GM12873 (cell line): ENCODE measurements around the gene CETP.

ENCODE experiments used
- CTCF ChIP-seq: IDR thresholded peaks from 2 replicates; pipeline ENCODE4 v1.5.1; 2012; ENCODE audit warnings: low read depth, mild to moderate bottlenecking, moderate library complexity, low read length, control low read depth; ENCODE audit not compliant: insufficient read depth; ENCODE audit errors: missing control alignments

CETP gene

GRCh38 chr16:57032931-57033330 lies 71.2 kb downstream of the CETP start:
- TF ChIP-seq CTCF, result no peak
